Upper lobe of right lung (tissue), 1 donor: Measurements from ENCODE around the gene UBC. TPM values are rescaled to one million over a fixed set of nuclear protein-coding genes. Genes with fewer than 3 reads are reported as not detected.
A peak's percentile ranks its signal among the peaks of the same experiment; 100 is the strongest.
"Not testable (repeated sequence)": the region's sequence is repeated elsewhere in the genome, so short reads cannot be mapped to it uniquely, and the experiment has no call there.

Experiments used
- ATAC-seq: fragments of 200-7000 bp; cut with Tn5 transposase; one replicate; pipeline ENCODE4 v1.9.1; 2020; ENCODE audit warnings: mild to moderate bottlenecking, moderate library complexity
- DNase-seq: peaks from one replicate; pipeline ENCODE4 v3.0.0-alpha.2; 2020
- H3K27ac ChIP-seq: fragments of 200-600 bp; one replicate; pipeline ENCODE4 v1.8.0; 2022
- H3K27me3 ChIP-seq: fragments of 200-600 bp; one replicate; pipeline ENCODE4 v1.8.0; 2022; ENCODE audit warnings: mild to moderate bottlenecking
- H3K36me3 ChIP-seq: fragments of 200-600 bp; one replicate; pipeline ENCODE4 v1.8.0; 2022
- H3K4me1 ChIP-seq: fragments of 200-600 bp; one replicate; pipeline ENCODE4 v1.8.0; 2022
- H3K4me3 ChIP-seq: fragments of 200-600 bp; one replicate; pipeline ENCODE4 v1.8.0; 2022; ENCODE audit warnings: mild to moderate bottlenecking
- H3K9me3 ChIP-seq: fragments of 200-600 bp; one replicate; pipeline ENCODE4 v1.8.0; 2022
- CTCF ChIP-seq: fragments of 200-600 bp; IDR thresholded peaks from one replicate; pipeline ENCODE4 v1.8.0; 2022; ENCODE audit warnings: antibody characterized with exemption
- intact Hi-C: fragments of 100-400 bp; cut with DNase I; formaldehyde crosslinking; loops from one replicate; pipeline ENCODE4 v1.11.0; 2022
- total RNA-seq: library from RNA; stranded (reverse); fragmentation: NEBNext Ultra II Directional; extraction: Animal tissue kit (Norgen Biotek cat#: 25700); gene quantifications from one replicate; pipeline ENCODE4 v1.2.1, GENCODE V29; 2021
- donor health status: DM: no; HTN: yes; CAD: no; lungs with severe emphysema.

Gene UBC
- total RNA-seq, 1 donor from 2014 or later: 1,107 TPM

DNA sequence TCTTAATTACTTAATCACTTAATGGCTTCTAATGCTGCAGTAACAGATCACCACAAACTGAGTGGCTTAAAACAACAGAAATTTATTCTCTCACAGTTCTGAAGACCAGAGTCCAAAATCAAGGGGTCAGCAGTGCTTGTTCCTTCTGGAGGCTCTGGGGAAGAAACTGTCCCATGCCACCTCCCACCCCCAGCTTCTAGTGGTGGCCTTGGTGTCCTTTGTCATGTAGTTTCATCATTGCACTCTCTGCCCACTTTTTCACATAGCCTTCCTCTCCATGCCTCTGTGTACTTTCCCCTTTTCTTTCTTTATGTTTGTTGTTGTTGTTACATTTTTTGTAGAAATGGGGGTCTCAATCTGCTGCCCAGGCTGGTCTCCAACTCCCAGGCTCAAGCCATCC, 16.1 kb upstream of the UBC start:
- peaks cover 10% of the 10 kb centered on the region for H3K4me1 ChIP-seq
- no peak overlapping the region for H3K4me3 ChIP-seq
- no peaks in the 10 kb centered on the region for H3K36me3 ChIP-seq
- H3K27ac ChIP-seq: no peak overlapping the region
- no peak for DNase-seq
- H3K9me3 ChIP-seq: no peaks in the 10 kb centered on the region
- no peaks in the 10 kb centered on the region for H3K27me3 ChIP-seq
- ATAC-seq: no peak
- no peak for TF ChIP-seq CTCF
- intact Hi-C loops: no loop called here

DNA sequence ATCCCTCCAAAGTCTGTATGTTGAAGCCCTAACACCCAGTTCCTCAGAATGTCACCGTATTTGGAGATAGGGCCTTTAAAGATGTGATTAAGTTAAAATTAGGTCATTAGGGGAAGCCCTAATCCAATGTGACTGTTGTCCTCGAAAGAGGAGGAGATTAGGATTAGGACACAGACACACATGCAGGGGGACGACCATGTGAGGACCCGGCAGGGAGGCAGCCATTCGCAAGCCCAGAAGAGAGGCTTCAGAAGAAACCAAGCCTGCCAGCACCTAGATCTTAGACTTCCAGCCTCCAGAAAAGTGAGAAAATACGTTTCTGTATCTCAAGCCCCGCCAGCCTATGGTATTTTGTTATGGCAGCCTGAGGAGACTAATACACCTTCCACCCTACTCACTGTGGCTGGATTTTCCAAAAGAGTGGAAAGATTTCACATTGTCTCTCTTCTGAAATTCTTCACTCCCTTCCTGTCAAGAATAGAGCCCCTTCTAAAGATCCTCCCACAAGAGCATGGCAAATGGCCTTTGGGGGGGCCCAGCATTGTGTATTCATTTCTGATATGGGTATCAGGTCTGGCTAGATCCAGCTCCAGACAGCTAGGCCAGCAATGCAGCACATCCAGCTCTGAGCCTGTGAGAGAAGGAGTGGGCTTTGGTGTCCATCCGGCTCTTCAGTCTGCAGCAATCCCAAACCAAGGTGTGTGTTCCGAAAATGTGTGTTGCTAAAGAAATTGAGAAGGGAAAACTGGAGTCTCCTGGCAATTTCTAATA, 15.4 kb upstream of the UBC start:
- H3K9me3 ChIP-seq: no peaks in the 10 kb centered on the region
- H3K4me1 ChIP-seq: peaks cover 10% of the 10 kb centered on the region
- no peak overlapping the region for H3K4me3 ChIP-seq
- DNase-seq (no peak), ATAC-seq (no peak)
- H3K36me3 ChIP-seq: no peaks in the 10 kb centered on the region
- intact Hi-C loops: no loop called here
- H3K27ac ChIP-seq: no peak overlapping the region
- TF ChIP-seq CTCF: no peak
- no peaks in the 10 kb centered on the region for H3K27me3 ChIP-seq

DNA sequence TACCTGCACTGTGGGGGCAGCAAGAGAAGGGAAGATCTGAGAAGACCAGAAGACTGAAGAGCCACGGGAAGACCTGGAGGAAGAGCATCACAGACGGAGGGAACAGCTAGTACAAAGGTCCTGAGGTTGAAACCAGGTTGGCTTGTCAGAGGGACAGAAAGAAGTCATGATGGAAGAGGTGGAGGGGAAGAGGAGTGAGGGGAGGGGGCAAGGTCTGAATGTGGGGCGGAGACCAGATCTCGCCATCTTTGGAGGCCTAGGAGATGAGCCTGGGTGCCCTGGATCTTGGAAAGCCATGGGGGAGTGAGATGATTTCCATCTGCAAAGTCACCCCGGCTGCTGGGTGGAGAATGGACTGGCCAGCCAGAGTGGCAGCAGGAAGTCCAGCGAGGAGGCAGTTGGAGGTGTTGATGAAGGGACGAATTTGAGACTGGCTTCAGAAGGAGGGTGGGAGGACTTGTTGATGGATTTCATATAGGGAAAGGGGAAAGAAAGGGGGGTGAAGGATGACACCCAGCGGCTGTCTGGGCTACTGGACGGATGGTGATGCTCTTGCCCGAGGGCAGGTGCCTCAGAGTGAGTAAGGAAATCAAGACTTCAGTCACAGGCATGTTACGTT, 14.6 kb upstream of the UBC start:
- Histone ChIP-seq H3K9me3 (no peaks in the 10 kb centered on the region), H3K27me3 (no peaks in the 10 kb centered on the region), H3K4me1 (peaks cover 10% of the 10 kb centered on the region), H3K4me3 (peak overlapping the region; percentile 51), H3K27ac (peak overlapping the region; percentile 87), H3K36me3 (no peaks in the 10 kb centered on the region)
- DNase-seq (no peak), ATAC-seq (no peak)
- TF ChIP-seq CTCF: no peak
- intact Hi-C loops: no loop called here

DNA sequence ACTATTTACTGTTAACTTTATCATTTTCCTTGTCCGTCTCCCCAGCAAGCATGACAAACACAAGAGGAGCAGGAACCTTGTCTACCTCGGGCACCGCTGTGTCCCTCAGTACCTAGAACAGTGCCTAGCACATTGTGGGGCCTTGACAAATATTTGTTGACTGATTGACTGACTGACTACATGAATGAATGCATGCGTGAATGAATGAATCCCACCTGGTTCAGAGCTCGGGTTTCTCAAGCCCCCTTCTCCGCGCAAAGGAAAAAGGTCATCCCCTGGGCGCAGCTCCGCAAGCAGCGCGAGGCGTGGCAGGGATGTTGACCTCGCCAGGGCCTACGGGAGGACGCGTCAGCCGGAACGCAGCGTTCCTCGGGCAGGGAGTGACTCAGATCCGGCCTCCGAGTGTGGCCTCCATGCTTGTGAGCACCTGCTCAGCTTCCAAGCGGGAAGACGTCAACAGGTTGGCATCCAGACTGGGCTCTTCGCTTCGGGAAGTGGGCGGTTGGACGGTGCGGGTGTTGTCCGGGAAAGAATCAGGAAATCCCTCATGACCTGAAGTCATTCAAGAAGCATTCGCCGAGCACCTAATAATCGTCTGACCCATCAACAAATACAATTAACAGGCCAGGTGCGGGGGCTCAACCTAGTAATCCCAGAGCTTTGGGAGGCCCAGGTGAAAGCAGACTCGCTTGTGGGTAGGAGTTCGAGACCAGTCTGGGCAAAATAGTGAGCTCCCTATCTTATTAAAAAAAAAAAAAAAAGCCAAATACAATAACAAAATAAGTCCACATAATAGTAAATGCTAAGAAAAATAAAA, 13.9 kb upstream of the UBC start:
- Histone ChIP-seq H3K27me3 (no peaks in the 10 kb centered on the region), H3K9me3 (no peaks in the 10 kb centered on the region), H3K4me3 (peak overlapping the region; percentile 51), H3K27ac (peak overlapping the region; percentile 87), H3K4me1 (peaks cover 10% of the 10 kb centered on the region), H3K36me3 (no peaks in the 10 kb centered on the region)
- DNase-seq: peak; percentile 94
- peak; percentile 91 for ATAC-seq
- intact Hi-C loops: no loop called here
- TF ChIP-seq CTCF: no peak

DNA sequence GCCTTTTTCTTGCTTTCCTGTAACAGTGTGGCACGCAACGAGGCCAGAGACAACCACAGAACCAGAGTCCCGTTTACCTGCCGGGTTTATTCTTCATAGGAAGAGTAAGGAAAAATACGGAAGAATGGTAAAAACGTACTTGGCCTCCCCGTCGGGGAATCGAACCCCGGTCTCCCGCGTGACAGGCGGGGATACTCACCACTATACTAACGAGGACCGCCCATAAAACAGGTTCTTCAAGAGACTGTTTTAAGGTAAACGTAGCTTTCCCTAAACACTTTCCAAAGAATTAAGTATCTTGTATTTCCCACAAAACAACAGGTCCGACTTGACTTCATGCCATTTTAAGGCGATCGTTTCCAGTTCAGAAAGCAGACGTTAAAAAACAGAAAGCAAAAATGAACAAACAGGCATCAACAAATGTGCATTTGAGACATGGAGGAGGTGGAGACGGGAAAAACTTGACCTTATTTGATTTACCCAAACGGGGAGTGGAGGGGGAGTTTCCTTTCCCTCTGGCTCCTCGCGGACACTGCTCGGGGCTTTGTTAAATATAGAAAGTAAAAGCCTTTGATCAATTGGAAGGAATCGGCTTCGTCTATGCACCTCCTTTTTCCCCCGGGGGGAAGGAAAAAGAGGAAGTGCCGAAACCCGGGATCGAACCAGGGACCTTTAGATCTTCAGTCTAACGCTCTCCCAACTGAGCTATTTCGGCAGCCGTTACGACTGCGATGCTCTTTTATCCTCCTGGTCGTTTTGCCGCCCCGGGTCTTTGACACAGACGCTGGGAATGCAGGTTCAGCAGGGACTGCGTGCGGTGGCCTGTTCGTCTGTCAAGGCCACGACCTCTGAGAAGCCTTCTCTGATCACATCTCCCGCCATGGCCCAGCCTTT, 13.0 kb upstream of the UBC start:
- peak; percentile 92 for DNase-seq
- TF ChIP-seq CTCF: no peak
- H3K36me3 ChIP-seq: no peaks in the 10 kb centered on the region
- H3K9me3 ChIP-seq: no peaks in the 10 kb centered on the region
- peak overlapping the region; percentile 51 for H3K4me3 ChIP-seq
- H3K4me1 ChIP-seq: peaks cover 13% of the 10 kb centered on the region
- ATAC-seq: peak; percentile 85
- intact Hi-C loops: no loop called here
- peak overlapping the region; percentile 87 for H3K27ac ChIP-seq
- H3K27me3 ChIP-seq: no peaks in the 10 kb centered on the region

- H3K4me3 ChIP-seq, H3K27ac ChIP-seq, DNase-seq, H3K9me3 ChIP-seq, H3K27me3 ChIP-seq, intact Hi-C loops, ATAC-seq, H3K36me3 ChIP-seq: not testable (repeated sequence)
- peaks cover 27% of the 10 kb centered on the region for H3K4me1 ChIP-seq
Observed at GRCh38 chr12:124925782-124926181, 11.3 kb upstream of the UBC start.
